GM12801 (cell line): ENCODE data around the gene CRB2.

ENCODE experiments used
- CTCF ChIP-seq: IDR thresholded peaks from one replicate; pipeline ENCODE4 v1.5.1; 2011; ENCODE audit warnings: control low read depth; ENCODE audit not compliant: insufficient read length; ENCODE audit errors: extremely low read depth

The CRB2 gene

GRCh38 chr9:123370108-123370507 is 14.1 kb downstream of the CRB2 start:
- TF ChIP-seq CTCF: no peak

GRCh38 chr9:123370526-123371227 is 14.7 kb downstream of the CRB2 start:
- no peak for TF ChIP-seq CTCF

GRCh38 chr9:123371228-123371584 is 15.2 kb downstream of the CRB2 start:
- TF ChIP-seq CTCF: no peak

GRCh38 chr9:123371805-123372590 is 16.0 kb downstream of the CRB2 start:
- TF ChIP-seq CTCF: no peak

- no peak for TF ChIP-seq CTCF
Measured at GRCh38 chr9:123372766-123373446, 16.9 kb downstream of the CRB2 start.

- TF ChIP-seq CTCF: no peak
Measured at GRCh38 chr9:123373447-123373923, 17.5 kb downstream of the CRB2 start.

GRCh38 chr9:123373946-123374345 is 17.9 kb downstream of the CRB2 start:
- TF ChIP-seq CTCF: no peak
